ENCODE data around the gene HOXB2.

- peak; percentile 77 for TF ChIP-seq GATA3 (IDR thresholded peaks at IDR 0.05; ENCODE audit: borderline replicate concordance)
- TF ChIP-seq RFX5 (IDR thresholded peaks at IDR 0.05): no peak
- TF ChIP-seq REST (IDR thresholded peaks at IDR 0.05): no peak
- peak; percentile 82 for TF ChIP-seq RARB (CRISPR knock-in tag; IDR thresholded peaks at IDR 0.05)
- no peak for TF ChIP-seq CTCF (IDR thresholded peaks at IDR 0.05)
- TF ChIP-seq CHD2 (IDR thresholded peaks at IDR 0.05; ENCODE audit: low read length, partially characterized antibody): no peak
These were observed 22.8 kb downstream of the HOXB2 start for GRCh38 chr17:48522031-48522653.

All from A549 (cell line).